Aorta (tissue), 5 donors: Measurements from ENCODE around the gene SCRT2. TPM values are rescaled to one million over a fixed set of nuclear protein-coding genes. Genes with fewer than 3 reads are reported as not detected.

ENCODE experiments used
- ATAC-seq: fragments of 200-7000 bp; cut with Tn5 transposase; one replicate; pipeline ENCODE4 v1.9.1; 2022; ENCODE audit warnings: moderate library complexity; ENCODE audit not compliant: low FRiP score
- DNase-seq, 2 donors: peaks; one replicate each; pipeline ENCODE4 v3.0.0-alpha.2; 2020
- H3K27ac ChIP-seq, 2 donors: one replicate each; pipeline ENCODE4 v1.5.1; 2013; ENCODE audit warnings: low read length in 2 of 2, mild to moderate bottlenecking in 2 of 2, moderate library complexity in 2 of 2, control low read depth in 1 of 2, inconsistent platforms in 1 of 2, low read depth in 1 of 2
- H3K27me3 ChIP-seq, 2 donors: one replicate each; pipeline ENCODE4 v1.6.1; 2013; ENCODE audit warnings: control low read depth in 1 of 2, low read length in 1 of 2, mild to moderate bottlenecking in 1 of 2, moderate library complexity in 1 of 2; ENCODE audit not compliant: insufficient read depth in 2 of 2, control insufficient read depth in 1 of 2
- H3K36me3 ChIP-seq, 2 donors: one replicate each; pipeline ENCODE4 v1.6.1; 2013; ENCODE audit warnings: control low read depth in 1 of 2, low read length in 1 of 2, mild to moderate bottlenecking in 1 of 2; ENCODE audit not compliant: insufficient read depth in 2 of 2, control insufficient read depth in 1 of 2
- H3K4me1 ChIP-seq, 2 donors: one replicate each; pipeline ENCODE4 v1.6.1; 2013; ENCODE audit warnings: low read length in 2 of 2, control low read depth in 1 of 2, mild to moderate bottlenecking in 1 of 2, moderate library complexity in 1 of 2; ENCODE audit not compliant: insufficient read depth in 2 of 2, control insufficient read depth in 1 of 2
- H3K4me3 ChIP-seq, 2 donors: one replicate each; pipeline ENCODE4 v1.5.1; 2013; ENCODE audit warnings: low read length in 2 of 2, control low read depth in 1 of 2, mild to moderate bottlenecking in 1 of 2
- H3K9me3 ChIP-seq: one replicate; pipeline ENCODE4 v1.6.1; 2013; ENCODE audit warnings: mild to moderate bottlenecking, low read length; ENCODE audit not compliant: control insufficient read depth
- WGBS, 2 donors: extraction: QIAGEN DNeasy Blood & Tissue Kit; methylation state at CpG; one replicate each; pipeline ENCODE4 v1.1.7; 2013; 5-methylcytosine and 5-hydroxymethylcytosine counted together
- intact Hi-C, 2 donors: fragments of 100-400 bp; cut with DNase I; formaldehyde crosslinking; loops; one replicate each; pipeline versions ENCODE4 v1.14.2 to v1.15.0; 2022
- polyA plus RNA-seq, 2 donors: library from polyadenylated mRNA; stranded (reverse); fragments of 200-250 nt; gene quantifications; one replicate each; pipeline ENCODE4 v1.2.3, GENCODE V29; 2013
- total RNA-seq, 2 donors: library from RNA; stranded (reverse); fragmentation: NEBNext Ultra II Directional; extraction: Animal tissue kit (Norgen Biotek cat#: 25700); gene quantifications; one replicate each; pipeline ENCODE4 v1.2.1, GENCODE V29; 2021
- donor health status: healthy with polysubstance abuse.
- donor health status: Bipolar disorder and iron deficiency.
- donor health status: DM: no; HTN: no; CAD: no.
- donor health status: DM: no; HTN: no; CAD: no.
- donor health status: DM: yes; HTN: yes; CAD: no.

The SCRT2 gene
- total and polyA plus RNA-seq, 4 donors: not detected

DNA sequence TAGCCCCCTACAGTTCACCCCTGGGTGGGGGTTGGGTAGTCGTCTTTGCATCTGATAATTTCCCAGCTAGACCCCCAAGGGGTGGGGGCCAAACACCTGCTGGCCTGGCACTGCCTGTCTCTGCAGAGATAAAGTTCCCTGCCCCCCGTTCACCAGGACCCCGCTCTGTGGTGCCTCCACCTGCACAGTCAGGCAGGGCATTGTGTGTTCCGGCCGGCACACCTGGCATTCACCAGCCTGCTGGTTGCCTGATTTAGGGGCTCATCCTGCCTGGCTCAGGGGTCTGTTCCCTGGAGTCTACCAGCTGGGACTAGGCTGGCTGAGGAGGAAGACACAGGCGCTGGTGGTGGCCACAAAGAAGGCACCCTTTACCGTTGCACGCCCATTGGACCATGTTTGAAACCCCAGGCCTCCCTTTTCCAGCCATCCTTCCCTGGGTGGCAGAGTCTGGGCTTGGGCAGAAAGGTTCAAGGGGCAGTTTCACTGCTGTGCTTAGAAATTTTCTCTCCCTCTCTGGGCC is 30.8 kb upstream of the SCRT2 start:
- intact Hi-C loops: no loop called here
- Histone ChIP-seq H3K27me3 (peaks cover 0 to 1% of the 10 kb centered on the region in 2 donors), H3K36me3 (no peaks in the 10 kb centered on the region), H3K4me1 (no peaks in the 10 kb centered on the region), H3K9me3 (peaks cover 5% of the 10 kb centered on the region), H3K4me3 (no peak overlapping the region), H3K27ac (no peak overlapping the region)
- 69 to 70% methylated on average over 8 of the region's 8 CpGs for WGBS, 2 donors
- DNase-seq (no peak), ATAC-seq (no peak)

DNA sequence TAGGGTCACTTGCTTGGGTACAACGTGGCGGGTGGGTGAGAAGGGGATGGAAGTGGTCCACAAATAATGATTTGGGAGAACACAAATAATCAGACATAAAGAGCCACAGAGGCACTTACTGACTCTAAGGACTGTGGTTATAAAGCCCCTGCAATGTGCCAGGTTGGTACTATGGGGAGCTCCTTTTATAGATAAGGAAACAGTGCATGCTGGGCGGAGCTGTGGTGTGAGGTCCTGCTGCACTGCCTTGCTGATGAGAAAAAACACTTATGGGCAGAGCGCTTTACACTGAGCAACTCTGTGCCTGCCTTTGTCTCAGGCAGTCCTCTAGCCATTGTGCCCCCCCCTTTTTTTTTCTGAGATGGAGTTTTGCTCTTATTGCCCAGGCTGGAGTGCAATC is 29.1 kb upstream of the SCRT2 start:
- Histone ChIP-seq H3K9me3 (peaks cover 4% of the 10 kb centered on the region), H3K27ac (no peak overlapping the region), H3K36me3 (no peaks in the 10 kb centered on the region), H3K27me3 (peaks cover 0 to 1% of the 10 kb centered on the region in 2 donors), H3K4me1 (no peaks in the 10 kb centered on the region), H3K4me3 (no peak overlapping the region)
- intact Hi-C loops: no loop called here
- 79 to 81% methylated on average over 4 of the region's 4 CpGs for WGBS, 2 donors
- ATAC-seq: no peak
- DNase-seq: no peak

DNA sequence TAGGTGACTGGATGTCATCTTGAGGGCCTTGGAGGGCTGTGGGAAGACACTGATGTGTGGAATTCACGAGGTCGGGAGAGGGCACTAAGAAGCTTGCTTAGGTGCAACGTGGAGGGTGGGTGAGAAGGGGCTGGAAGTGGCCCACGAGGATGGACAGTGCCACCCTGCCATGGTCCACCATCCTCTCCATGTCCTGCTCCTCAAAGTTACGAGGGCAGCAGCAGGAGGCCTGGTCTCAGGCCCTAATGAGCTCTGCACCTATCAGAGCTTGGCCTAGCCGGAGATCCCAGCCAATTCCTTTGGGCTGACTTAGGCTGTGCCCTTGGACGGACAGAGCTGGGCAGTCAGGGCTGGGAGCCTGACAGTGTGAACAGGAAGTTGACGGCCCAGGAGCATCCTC is 27.8 kb upstream of the SCRT2 start:
- ATAC-seq (no peak), DNase-seq (no peak)
- H3K27ac ChIP-seq: no peak overlapping the region
- no peaks in the 10 kb centered on the region for H3K36me3 ChIP-seq
- H3K27me3 ChIP-seq: no peaks in the 10 kb centered on the region
- H3K9me3 ChIP-seq: no peaks in the 10 kb centered on the region
- H3K4me3 ChIP-seq: no peak overlapping the region
- intact Hi-C loops: no loop called here
- WGBS, 2 donors: 81 to 84% methylated on average over 8 of the region's 8 CpGs
- no peaks in the 10 kb centered on the region for H3K4me1 ChIP-seq

DNA sequence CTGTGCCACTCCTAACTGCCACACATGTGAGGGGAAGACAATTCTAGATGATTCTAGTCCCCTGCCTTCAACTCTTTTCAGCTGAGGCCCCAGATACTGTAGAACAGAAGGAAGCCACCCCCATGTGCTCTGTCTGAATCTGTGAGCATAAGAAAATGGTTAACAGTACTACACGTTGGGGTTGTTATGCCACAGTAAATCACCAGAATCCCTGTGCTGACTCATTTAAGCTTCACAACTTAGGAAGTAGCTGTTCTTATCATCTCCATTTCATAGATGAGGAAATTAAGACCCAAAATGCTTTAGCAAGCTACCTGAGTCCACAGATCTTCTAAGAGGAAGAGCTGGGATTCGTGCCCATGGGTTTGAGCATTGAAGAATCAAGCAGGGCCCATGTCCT is 27.4 kb upstream of the SCRT2 start:
- Histone ChIP-seq H3K9me3 (no peaks in the 10 kb centered on the region), H3K4me1 (no peaks in the 10 kb centered on the region), H3K36me3 (no peaks in the 10 kb centered on the region), H3K27me3 (no peaks in the 10 kb centered on the region), H3K27ac (no peak overlapping the region), H3K4me3 (no peak overlapping the region)
- intact Hi-C loops: no loop called here
- no peak for ATAC-seq
- WGBS, 2 donors: 50 to 57% methylated on average over 2 of the region's 2 CpGs
- DNase-seq: no peak

DNA sequence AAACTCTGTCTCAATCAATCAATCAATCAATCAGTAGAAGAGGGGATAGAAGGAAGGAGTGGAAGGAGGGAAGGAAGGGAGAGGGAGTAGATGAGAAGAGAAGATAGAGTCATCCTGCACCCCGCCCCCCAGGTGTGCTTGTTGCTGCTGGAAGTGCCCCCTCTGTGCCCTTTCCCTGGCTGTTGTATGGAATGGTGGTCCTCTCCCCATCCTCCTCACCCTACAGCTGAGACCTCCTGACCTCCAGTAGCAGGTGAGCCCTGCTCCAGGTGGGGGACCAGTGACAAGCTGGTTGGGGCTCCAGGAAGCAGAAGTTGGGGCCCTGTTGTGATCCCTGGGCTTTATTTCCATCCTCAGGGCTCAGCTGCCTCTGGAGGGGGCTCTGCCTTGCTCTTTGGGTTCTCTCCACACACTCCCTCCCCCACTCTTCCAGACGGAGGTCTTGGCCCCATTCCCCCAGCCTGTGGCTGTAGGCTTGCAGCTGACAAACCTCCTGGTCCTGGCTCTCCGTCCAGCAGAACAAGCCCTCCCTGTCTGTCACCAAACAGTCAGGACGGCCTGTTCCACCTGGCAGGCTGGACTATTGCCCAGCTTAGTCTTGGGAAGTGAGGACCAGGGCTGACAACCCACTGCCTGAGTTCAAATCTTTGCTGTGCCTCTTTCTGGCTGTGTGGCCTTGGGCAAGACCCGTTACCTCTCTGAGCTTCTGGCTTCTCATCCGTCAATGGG is 26.0 kb upstream of the SCRT2 start:
- intact Hi-C loops: no loop called here
- DNase-seq (no peak), ATAC-seq (no peak)
- no peaks in the 10 kb centered on the region for H3K36me3 ChIP-seq
- no peaks in the 10 kb centered on the region for H3K4me1 ChIP-seq
- no peaks in the 10 kb centered on the region for H3K27me3 ChIP-seq
- WGBS, 2 donors: 47 to 62% methylated on average over 5 to 6 of the region's 6 CpGs
- no peaks in the 10 kb centered on the region for H3K9me3 ChIP-seq
- H3K27ac ChIP-seq: no peak overlapping the region
- H3K4me3 ChIP-seq: no peak overlapping the region

DNA sequence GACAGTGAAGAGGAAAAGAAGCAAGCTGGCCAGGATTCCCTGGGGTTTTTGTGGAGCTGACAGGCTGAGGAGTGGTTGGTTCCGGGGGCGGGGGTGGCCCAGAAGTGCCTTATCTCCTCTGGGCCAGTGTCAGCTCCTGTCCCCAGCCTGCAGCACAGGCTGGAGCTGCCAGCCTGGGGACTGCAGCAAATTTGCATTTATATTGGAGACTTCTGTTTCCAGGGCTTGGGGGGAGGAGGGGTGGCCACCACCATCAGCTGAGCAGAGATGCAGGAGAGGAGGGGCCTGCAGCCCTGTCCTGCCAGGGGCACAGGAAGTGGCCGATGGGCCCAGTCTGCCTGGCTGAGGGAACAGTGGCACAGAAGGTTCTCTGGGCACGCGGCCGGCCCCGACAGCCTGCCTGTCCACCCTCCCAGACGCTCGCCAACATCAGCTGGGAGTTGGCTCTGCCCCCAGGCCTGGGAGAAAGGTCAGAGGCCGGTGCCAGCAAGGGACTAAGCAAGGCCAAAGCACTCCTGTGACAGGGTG is 24.3 kb upstream of the SCRT2 start:
- no peaks in the 10 kb centered on the region for H3K36me3 ChIP-seq
- intact Hi-C loops: no loop called here
- no peak for DNase-seq
- no peaks in the 10 kb centered on the region for H3K9me3 ChIP-seq
- no peaks in the 10 kb centered on the region for H3K27me3 ChIP-seq
- 13 to 21% methylated on average over 10 of the region's 10 CpGs for WGBS, 2 donors
- no peak overlapping the region for H3K27ac ChIP-seq
- ATAC-seq: no peak
- no peak overlapping the region for H3K4me3 ChIP-seq
- H3K4me1 ChIP-seq: no peaks in the 10 kb centered on the region

DNA sequence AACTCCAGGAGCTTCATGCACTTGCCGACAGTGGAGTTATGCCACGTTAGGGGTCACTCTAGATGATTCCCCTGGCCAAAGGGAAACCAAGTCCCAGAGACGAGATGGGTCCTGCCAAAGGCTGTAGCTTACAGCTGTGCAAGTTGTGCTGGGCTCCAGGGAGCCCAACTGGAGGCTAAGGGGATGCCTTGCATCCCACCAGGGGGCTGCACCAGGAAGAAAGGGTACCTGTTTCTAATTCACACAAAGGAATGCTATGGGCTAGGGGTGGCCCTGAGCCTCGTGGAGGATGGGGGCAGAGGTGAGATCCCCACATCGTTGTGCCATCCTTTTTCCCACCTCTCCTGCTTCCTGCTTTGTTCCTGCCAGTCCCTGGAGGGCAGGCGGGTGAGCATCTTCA is 23.7 kb upstream of the SCRT2 start:
- Histone ChIP-seq H3K4me3 (no peak overlapping the region), H3K27me3 (no peaks in the 10 kb centered on the region), H3K9me3 (no peaks in the 10 kb centered on the region), H3K36me3 (no peaks in the 10 kb centered on the region), H3K27ac (no peak overlapping the region), H3K4me1 (no peaks in the 10 kb centered on the region)
- 45 to 51% methylated on average over 6 of the region's 6 CpGs for WGBS, 2 donors
- intact Hi-C loops: no loop called here
- DNase-seq (no peak), ATAC-seq (no peak)

DNA sequence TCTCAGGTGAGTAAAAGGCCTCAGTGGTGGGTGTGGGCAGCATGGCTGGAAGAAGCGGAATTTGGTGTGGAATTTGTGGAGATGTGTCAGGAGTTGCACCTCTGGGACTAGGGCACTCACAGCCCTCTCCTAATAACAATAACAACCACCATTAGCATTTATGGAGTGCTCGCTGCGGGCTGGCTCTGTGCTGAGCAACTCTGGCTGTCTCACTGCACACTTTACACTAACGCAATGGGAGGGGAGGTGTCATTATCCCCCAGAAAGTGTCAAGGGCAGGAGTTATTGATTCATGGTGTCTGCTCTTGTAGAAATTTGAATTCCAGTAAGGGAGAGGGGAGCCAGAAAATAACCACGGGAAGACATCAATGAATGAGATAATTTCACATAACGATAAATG is 22.7 kb upstream of the SCRT2 start:
- intact Hi-C loops: no loop called here
- H3K4me3 ChIP-seq: no peak overlapping the region
- no peak for ATAC-seq
- H3K4me1 ChIP-seq: no peaks in the 10 kb centered on the region
- no peak for DNase-seq
- H3K36me3 ChIP-seq: no peaks in the 10 kb centered on the region
- no peaks in the 10 kb centered on the region for H3K27me3 ChIP-seq
- 58 to 61% methylated on average over 6 of the region's 6 CpGs for WGBS, 2 donors
- H3K27ac ChIP-seq: no peak overlapping the region
- no peaks in the 10 kb centered on the region for H3K9me3 ChIP-seq

DNA sequence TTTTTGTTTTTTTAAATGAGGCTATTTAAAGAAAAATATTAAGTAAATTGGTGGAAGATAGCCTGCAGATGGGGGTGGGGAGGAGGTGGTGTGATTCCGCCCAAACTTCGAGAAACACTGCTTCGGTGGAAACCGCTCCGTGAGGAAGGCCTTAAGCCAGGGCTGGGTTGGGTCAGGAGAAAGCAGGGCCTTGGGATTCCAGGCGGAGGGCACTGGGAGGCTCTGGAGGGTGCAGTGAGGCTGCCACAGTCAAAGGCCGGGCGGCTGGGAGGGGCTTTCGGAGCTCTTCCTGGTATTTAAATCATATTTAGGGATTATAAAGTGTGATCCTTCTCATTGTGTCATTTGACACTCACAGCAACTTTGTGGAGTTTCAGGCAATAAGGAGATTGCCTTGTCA is 22.2 kb upstream of the SCRT2 start:
- no peaks in the 10 kb centered on the region for H3K4me1 ChIP-seq
- ATAC-seq: no peak
- H3K9me3 ChIP-seq: no peaks in the 10 kb centered on the region
- no peaks in the 10 kb centered on the region for H3K27me3 ChIP-seq
- intact Hi-C loops: no loop called here
- WGBS, 2 donors: 62 to 75% methylated on average over 9 of the region's 9 CpGs
- no peak overlapping the region for H3K4me3 ChIP-seq
- H3K27ac ChIP-seq: no peak overlapping the region
- no peak for DNase-seq
- H3K36me3 ChIP-seq: no peaks in the 10 kb centered on the region
